ENCODE results near the gene ACAP3. TPM values are rescaled to one million over a fixed set of nuclear protein-coding genes. Genes with fewer than 3 reads are reported as not detected.

Gene ACAP3
- total and polyA plus RNA-seq, 2 of the 4 experiments (the other 2 are of a cell fraction), result 13.3 to 58.2 TPM

GRCh38 chr1:1294250-1294890 is 13.4 kb downstream of the ACAP3 start:
- Histone ChIP-seq H3K4me2 (ENCODE audit: low read depth, low read length) (no peak overlapping the region), H3K9me3 (ENCODE audit: control insufficient read depth, insufficient read depth, low read length) (no peaks in the 10 kb centered on the region), H3K4ac (ENCODE audit: low read depth, low read length) (no peak overlapping the region), H3K23ac (ENCODE audit: low read depth, low read length) (no peak overlapping the region), H4K91ac (ENCODE audit: insufficient read depth, low read depth, low read length) (no peak overlapping the region), H4K5ac (ENCODE audit: low read depth, low read length) (no peak overlapping the region), H2BK120ac (ENCODE audit: low read depth, low read length) (no peak overlapping the region), H4K8ac (ENCODE audit: low read depth in 2 of 2, low read length in 2 of 2) (no peak overlapping the region), H3K27ac (ENCODE audit: insufficient read depth, low read length) (no peak overlapping the region), H2BK20ac (ENCODE audit: low read depth, low read length) (no peak overlapping the region), H4K20me1 (ENCODE audit: insufficient read depth, low read length) (peaks cover 20% of the 10 kb centered on the region), H3K14ac (replicated peaks; ENCODE audit: low read depth, low read length) (no peak overlapping the region), H3K18ac (ENCODE audit: low read depth, low read length) (no peak overlapping the region), H3K36me3 (ENCODE audit: control insufficient read depth, insufficient read depth, low read length) (peaks cover 36% of the 10 kb centered on the region), H3K9ac (ENCODE audit: low read depth, low read length) (no peak overlapping the region), H2BK5ac (ENCODE audit: low read depth, low read length, poor library complexity, severe bottlenecking) (no peak overlapping the region), H2AK9ac (replicated peaks; ENCODE audit: low read depth, low read length, poor library complexity) (no peak overlapping the region), H2BK15ac (ENCODE audit: low read depth, low read length) (no peak overlapping the region), H2AK5ac (ENCODE audit: low read depth, low read length) (no peak overlapping the region), H3K79me1 (ENCODE audit: low read depth in 1 of 2, low read length in 2 of 2) (no peaks in the 10 kb centered on the region), H3K9me1 (ENCODE audit: insufficient read depth, low read length) (no peaks in the 10 kb centered on the region), H3K27me3 (ENCODE audit: control insufficient read depth, insufficient read depth, low read length) (no peaks in the 10 kb centered on the region), H2AFZ (replicated peaks; ENCODE audit: low read length, poor library complexity) (no peak overlapping the region), H3K4me1 (ENCODE audit: control insufficient read depth, insufficient read depth, low read length) (no peaks in the 10 kb centered on the region; the same call in 1 of the 2 replicates), H3K56ac (ENCODE audit: extremely low read depth, insufficient read depth, low read length) (no peak overlapping the region), H3K4me3 (ENCODE audit: insufficient read depth, low read depth, low read length) (no peak overlapping the region)
- whole genome bisulfite sequencing, 2 experiments (ENCODE audit: extremely low coverage in 2 of 2, insufficient read length in 1 of 2), result 88% methylated on average over 29 of the region's 58 CpGs; no CpG with 5 or more reads in 1 of the 2 experiments
- POLR2A ChIA-PET (ENCODE audit: unreplicated experiment), result no interaction called here
- in situ Hi-C loops (cut with MboI; ENCODE audit: low sequenced_read_pairs) (no loop called here), intact Hi-C loops (cut with micrococcal nuclease) (no loop called here), dilution Hi-C loops (cut with HindIII; ENCODE audit: low sequenced_read_pairs, unreplicated experiment) (no loop called here)
- no TSS peak for BruUV-seq (replicated peaks)
- no peak for DNase-seq
- TF ChIP-seq, protein P1, sequence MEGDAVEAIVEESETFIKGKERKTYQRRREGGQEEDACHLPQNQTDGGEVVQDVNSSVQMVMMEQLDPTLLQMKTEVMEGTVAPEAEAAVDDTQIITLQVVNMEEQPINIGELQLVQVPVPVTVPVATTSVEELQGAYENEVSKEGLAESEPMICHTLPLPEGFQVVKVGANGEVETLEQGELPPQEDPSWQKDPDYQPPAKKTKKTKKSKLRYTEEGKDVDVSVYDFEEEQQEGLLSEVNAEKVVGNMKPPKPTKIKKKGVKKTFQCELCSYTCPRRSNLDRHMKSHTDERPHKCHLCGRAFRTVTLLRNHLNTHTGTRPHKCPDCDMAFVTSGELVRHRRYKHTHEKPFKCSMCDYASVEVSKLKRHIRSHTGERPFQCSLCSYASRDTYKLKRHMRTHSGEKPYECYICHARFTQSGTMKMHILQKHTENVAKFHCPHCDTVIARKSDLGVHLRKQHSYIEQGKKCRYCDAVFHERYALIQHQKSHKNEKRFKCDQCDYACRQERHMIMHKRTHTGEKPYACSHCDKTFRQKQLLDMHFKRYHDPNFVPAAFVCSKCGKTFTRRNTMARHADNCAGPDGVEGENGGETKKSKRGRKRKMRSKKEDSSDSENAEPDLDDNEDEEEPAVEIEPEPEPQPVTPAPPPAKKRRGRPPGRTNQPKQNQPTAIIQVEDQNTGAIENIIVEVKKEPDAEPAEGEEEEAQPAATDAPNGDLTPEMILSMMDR (conservative IDR thresholded peaks at IDR 0.05; ENCODE audit: low read depth, low read length), result no peak
- TF ChIP-seq RCOR1 (IDR thresholded peaks at IDR 0.05; ENCODE audit: insufficient replicate concordance, low read length), result no peak
- TF ChIP-seq FOS (IDR thresholded peaks at IDR 0.05; ENCODE audit: low read depth, low read length), result no peak
- TF ChIP-seq MXI1 (IDR thresholded peaks at IDR 0.05; ENCODE audit: borderline replicate concordance, low read depth, low read length), result no peak
- TF ChIP-seq ELK1 (IDR thresholded peaks at IDR 0.05; ENCODE audit: borderline replicate concordance, low read depth, low read length), result no peak
- no peak for TF ChIP-seq POLR2A (IDR thresholded peaks at IDR 0.05; ENCODE audit: low read depth, low read length)
- no peak for ATAC-seq (ENCODE audit: low read depth)
- CTCF ChIA-PET, result no interaction called here
